Measurements from ENCODE around the gene IPO11. TPM values are rescaled to one million over a fixed set of nuclear protein-coding genes. Genes with fewer than 3 reads are reported as not detected.

Gene IPO11
- 10 to 100 TPM; 15.5 to 36.0 (median 20.1) TPM for total RNA-seq

DNA sequence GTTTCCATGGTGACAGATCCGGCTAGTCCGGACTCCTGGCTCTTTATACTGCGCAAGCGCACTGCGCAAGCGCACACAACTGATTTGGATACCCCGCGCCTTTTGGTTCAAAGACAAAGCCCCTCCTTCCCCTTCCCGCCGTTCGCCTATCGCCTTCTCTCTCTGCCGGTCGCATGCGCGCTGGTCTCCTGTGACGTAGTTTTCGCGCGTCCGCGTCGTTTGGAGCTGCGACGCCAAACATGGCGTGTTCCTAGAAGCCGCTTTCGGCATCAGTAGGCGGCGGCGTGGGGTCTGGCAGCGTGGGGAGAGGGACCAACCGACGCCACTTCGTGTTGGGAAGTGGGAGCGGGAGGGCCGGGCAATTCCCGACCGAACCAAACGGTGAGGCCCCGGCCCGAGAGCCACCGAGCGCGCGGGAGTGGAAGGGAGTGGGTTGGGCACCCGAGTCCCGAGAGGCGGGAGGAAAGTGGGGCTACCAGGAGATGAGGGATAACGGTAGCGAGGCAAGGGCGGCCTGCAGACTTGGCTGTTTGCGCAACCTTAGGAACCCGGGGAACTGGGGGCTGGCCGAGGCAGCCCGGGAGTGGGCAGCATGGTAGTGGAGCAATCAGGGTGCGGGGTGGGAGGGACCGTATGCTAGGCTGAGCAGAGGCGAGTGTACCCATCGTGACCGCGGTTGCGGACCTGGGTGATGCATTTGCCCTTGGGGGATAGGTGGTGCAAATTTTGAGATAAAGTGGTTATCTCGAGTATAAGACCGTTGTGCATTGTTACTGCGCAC, at the start of gene IPO11:
IPO11 (plus strand) TSS at position 215 of the 781 bp plus-strand sequence. CDS start 24,517 bp downstream, outside the sequence.
- Histone ChIP-seq H3K27ac (peak within 1 kb of the TSS; percentile 75 to 84 (median 78)), H3K36me3 (no peaks in the 10 kb centered on the region), H3K4me3 (peak within 1 kb of the TSS; percentile 82 to 98 (median 92)), H3K27me3 (no peaks in the 10 kb centered on the region), H3K4me1 (peaks cover 12 to 18% of the 10 kb centered on the region in 2 donors), H3K9me3 (no peaks in the 10 kb centered on the region)
- in situ Hi-C loops (cut with MboI; ENCODE audit: low sequenced_read_pairs in 4 of 4) (no loop called here), intact Hi-C loops (cut with DNase I; ENCODE audit: low total_unique reads) (loop anchor here (1.0 kb wide), 1 partner anchor 9 kb away; the partner anchor contains the start of gene DIMT1)
- TF ChIP-seq, protein P1, sequence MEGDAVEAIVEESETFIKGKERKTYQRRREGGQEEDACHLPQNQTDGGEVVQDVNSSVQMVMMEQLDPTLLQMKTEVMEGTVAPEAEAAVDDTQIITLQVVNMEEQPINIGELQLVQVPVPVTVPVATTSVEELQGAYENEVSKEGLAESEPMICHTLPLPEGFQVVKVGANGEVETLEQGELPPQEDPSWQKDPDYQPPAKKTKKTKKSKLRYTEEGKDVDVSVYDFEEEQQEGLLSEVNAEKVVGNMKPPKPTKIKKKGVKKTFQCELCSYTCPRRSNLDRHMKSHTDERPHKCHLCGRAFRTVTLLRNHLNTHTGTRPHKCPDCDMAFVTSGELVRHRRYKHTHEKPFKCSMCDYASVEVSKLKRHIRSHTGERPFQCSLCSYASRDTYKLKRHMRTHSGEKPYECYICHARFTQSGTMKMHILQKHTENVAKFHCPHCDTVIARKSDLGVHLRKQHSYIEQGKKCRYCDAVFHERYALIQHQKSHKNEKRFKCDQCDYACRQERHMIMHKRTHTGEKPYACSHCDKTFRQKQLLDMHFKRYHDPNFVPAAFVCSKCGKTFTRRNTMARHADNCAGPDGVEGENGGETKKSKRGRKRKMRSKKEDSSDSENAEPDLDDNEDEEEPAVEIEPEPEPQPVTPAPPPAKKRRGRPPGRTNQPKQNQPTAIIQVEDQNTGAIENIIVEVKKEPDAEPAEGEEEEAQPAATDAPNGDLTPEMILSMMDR (IDR thresholded peaks at IDR 0.05 in 4 of 5, conservative IDR thresholded peaks at IDR 0.05 in 1 of 5), result peak in 1 of 5 experiments; percentile 14
- TF ChIP-seq POLR2A (IDR thresholded peaks at IDR 0.05), result peak in 1 of 2 donors; percentile 60
- peak; percentile 97 for DNase-seq
- peak; percentile 100 for ATAC-seq

- ATAC-seq (no peak), DNase-seq (no peak)
- intact Hi-C loops (cut with DNase I; ENCODE audit: low total_unique reads) (no loop called here), in situ Hi-C loops (cut with MboI; ENCODE audit: low sequenced_read_pairs in 4 of 4) (no loop called here)
- Histone ChIP-seq H3K4me1 (no peaks in the 10 kb centered on the region), H3K27ac (no peak overlapping the region), H3K36me3 (peaks cover 0 to 33% of the 10 kb centered on the region in 2 donors), H3K4me3 (no peak overlapping the region), H3K27me3 (no peaks in the 10 kb centered on the region), H3K9me3 (no peaks in the 10 kb centered on the region)
- no peak for TF ChIP-seq POLR2A (IDR thresholded peaks at IDR 0.05)
- TF ChIP-seq, protein P1 (IDR thresholded peaks at IDR 0.05 in 4 of 5, conservative IDR thresholded peaks at IDR 0.05 in 1 of 5), result no peak
Measured at GRCh38 chr5:62369039-62369438, 43.5 kb upstream of the IPO11 start.

DNA sequence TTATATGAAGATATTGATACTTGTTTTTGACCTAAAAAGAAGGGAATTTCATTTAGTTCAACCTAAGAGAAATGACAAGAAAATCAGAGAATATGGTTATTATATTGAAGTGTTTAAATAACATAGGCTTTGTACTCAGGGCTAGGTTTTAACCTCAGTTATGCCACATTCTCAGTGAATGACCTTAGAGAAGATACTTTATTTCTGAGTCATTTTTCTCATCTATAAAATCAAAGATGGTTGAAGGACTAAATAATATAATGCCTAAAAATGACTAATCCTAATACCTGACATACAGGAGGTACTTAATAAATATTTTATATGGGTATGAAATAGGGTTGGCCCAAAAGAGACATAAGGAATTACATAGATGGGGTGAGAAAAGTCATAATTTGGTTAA, 41.2 kb upstream of the IPO11 start:
- in situ Hi-C loops (cut with MboI; ENCODE audit: low sequenced_read_pairs in 4 of 4) (no loop called here), intact Hi-C loops (cut with DNase I; ENCODE audit: low total_unique reads) (no loop called here)
- Histone ChIP-seq H3K27ac (no peak overlapping the region), H3K36me3 (peaks cover 0 to 31% of the 10 kb centered on the region in 2 donors), H3K4me3 (no peak overlapping the region), H3K9me3 (no peaks in the 10 kb centered on the region), H3K27me3 (no peaks in the 10 kb centered on the region), H3K4me1 (no peaks in the 10 kb centered on the region)
- DNase-seq (no peak), ATAC-seq (no peak)
- TF ChIP-seq, protein P1 (IDR thresholded peaks at IDR 0.05 in 4 of 5, conservative IDR thresholded peaks at IDR 0.05 in 1 of 5), result no peak
- TF ChIP-seq POLR2A (IDR thresholded peaks at IDR 0.05), result no peak

DNA sequence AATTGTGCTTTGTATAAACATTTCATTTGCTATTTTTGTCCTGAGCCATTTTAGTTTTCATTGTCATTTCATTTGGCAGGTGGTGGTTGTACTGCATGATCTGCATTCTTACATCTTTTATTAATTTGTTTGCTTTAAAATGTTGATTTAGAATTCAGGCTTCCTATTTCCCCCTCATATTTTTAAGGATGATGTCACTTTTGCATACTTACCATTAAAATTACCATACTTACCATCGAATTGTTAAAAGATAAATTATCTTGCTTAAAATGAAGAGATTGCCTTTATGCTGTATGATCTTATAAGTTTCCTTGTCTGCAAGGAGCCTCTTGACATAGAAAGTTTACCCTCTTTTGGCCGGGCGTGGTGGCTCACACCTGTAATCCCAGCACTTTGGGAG, 40.0 kb upstream of the IPO11 start:
- ATAC-seq, result no peak
- no peaks in the 10 kb centered on the region for H3K27me3 ChIP-seq
- peaks cover 0 to 39% of the 10 kb centered on the region in 2 donors for H3K36me3 ChIP-seq
- TF ChIP-seq POLR2A (IDR thresholded peaks at IDR 0.05), result no peak
- TF ChIP-seq, protein P1 (IDR thresholded peaks at IDR 0.05 in 4 of 5, conservative IDR thresholded peaks at IDR 0.05 in 1 of 5), result no peak
- in situ Hi-C loops (cut with MboI; ENCODE audit: low sequenced_read_pairs in 4 of 4), result no loop called here
- H3K27ac ChIP-seq, result no peak overlapping the region
- H3K9me3 ChIP-seq, result no peaks in the 10 kb centered on the region
- no peak overlapping the region for H3K4me3 ChIP-seq
- intact Hi-C loops (cut with DNase I; ENCODE audit: low total_unique reads), result no loop called here
- DNase-seq, result no peak
- H3K4me1 ChIP-seq, result no peaks in the 10 kb centered on the region
